HG03354 (cell line): ENCODE results near the gene ISG20L2.

ENCODE experiments used
- ATAC-seq: cut with Tn5 transposase; IDR thresholded peaks from one replicate; pipeline ENCODE4 v1.9.1; 2021; ENCODE audit warnings: mild to moderate bottlenecking; ENCODE audit not compliant: unreplicated experiment, poor library complexity, severe bottlenecking

The ISG20L2 gene

DNA sequence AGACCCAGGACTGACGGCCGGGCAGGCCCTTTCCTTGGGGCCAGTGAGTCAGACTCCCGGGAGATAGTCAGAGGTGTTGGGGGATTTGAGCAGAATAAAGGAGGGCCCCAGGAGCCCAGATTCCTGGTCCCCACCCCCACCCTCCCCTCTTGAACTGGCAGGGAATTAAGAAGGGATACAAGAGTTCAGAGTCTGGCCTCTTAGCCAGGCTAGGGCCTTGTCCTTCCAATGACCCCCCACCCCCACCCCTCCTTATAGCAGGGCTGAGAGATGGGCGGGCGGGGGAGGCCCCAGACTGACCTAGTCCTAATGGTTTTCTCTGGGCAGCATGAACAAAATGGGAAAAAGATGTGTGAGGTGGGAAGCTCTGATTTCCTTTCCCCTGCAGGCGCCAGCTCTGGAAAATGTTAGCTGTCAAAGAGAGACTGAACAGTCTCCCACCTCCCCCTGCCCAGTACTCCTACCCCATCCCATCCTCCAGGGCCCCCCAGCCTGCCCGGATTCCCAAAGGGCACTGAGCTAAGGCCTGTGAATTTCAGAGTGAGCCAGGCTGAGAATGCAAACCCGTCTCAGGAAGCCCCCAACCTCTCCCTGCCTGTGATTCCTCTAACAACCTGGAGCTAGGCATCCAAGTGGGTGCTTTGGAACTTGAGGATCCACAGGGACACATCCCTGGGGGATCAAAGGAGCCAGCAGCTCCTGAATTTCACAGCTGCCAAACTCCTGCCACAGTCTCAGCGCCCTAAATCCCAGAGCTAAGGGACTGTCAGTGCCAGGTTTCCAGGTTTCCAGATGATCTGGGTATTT lies 17.4 kb downstream of the ISG20L2 start:
- ATAC-seq = no peak

DNA sequence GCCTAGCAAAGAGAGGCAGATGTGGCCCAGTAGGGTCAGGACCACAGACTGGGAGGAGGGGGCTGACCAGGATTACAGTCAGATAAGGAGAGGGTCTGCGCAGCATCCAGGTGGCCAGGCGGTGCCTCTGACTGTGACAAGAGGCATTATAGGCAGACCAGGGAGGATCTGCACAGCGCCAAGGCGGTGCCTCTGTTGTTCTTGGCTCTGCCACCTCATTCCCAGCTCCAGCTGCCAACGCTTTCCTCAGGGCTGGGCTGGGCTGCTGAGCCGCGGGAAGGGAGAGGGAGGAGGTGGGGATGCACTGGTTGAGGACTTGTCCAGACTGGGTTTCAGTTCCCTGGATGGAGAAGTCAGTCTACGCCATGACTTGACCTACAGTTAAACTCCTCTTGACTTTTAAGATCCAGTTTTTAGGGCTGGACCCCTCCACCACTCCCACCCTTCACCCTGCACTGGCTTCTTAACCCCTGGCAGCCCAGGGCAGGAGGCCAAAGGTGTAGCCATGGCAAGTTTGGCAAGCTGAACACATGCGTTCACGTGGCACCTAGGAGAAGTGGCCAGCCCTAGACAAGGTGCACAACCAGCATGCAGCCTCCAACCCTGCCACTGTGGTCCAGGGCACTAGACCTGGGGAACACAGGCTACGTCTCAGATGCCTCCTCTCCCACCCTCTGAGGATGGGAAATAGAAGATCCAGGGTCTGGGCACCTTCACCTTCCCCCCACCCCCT lies 18.6 kb downstream of the ISG20L2 start:
- ATAC-seq = no peak

- no peak for ATAC-seq
Measured at GRCh38 chr1:156709031-156709430, 19.5 kb downstream of the ISG20L2 start.

GRCh38 chr1:156708218-156708661 lies 20.3 kb downstream of the ISG20L2 start:
- no peak for ATAC-seq

DNA sequence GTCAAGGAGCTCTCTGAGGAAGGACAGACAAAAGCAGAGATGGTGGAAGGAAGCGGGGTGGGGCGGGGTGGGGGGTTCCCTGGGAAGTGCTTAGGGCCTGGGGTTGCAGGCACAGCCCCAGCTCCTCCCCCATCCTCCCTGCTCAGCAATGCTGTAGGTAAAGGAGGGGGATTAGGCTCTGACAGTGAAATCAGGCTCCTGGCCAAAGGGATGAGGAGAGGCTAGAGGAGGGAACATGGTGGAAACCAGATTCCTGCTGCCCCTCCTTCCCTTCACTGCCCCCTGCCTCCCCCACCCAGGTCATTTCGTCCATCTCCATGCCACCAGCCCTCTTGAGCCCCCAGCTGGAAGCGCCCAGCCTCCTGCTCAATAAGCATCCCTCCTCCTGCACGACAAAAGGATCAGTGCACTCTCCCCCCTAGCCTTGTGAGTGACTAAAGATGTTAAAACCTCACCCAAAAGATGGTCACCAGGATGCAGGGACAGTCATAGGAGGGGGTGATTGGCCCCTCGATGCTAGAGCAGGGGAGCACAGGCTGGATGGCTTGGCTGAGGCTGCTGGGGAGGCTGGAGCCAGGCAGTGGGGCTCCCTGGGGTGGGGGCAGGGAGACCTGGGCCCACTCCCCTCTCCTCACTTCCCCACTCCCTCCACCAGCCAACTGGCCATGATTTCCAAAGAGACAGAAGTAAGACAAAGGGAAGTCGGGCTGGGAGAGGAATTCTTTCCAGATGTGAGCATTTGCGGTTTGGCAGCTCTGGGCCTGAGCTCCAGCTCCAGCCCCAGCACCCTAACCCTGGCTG lies 20.9 kb downstream of the ISG20L2 start:
- ATAC-seq = no peak

GRCh38 chr1:156706657-156707416 lies 21.7 kb downstream of the ISG20L2 start:
- ATAC-seq = no peak

DNA sequence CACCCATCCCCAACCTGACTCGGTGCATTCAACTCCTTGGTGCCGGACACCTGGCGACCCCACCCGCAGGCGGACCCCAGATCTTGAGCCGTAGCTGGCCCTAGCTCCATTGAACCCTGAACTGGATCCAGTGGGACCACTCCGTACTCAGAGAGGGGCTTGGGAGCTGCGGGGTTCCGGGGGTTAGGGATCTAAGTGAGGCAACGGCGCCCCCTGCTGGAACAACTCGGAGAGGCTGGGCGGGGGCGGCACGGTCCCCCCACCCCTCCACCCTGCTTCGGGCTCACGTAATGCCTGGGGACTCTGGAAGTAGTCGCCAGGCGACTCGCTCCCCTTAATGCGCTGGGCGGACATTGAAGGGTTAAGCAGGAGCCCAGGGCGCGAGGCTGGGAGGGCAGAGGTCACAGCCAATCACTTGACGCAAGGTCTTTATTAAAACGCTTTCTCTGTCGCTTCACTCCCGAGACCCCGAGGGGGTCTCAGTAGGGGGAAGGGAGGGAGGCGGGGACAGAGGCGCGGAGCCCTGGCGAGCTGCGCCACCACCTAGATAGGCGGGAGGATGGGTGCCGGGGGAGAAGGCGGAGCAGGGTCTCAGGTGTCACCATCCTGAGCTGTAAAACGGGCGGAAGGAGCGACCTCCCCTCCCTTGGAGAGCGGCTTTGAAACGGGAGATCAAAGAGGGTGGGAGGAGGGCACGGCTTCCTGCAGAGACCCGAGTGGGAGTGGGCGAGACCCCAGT lies 22.5 kb downstream of the ISG20L2 start:
- no peak for ATAC-seq

- ATAC-seq = no peak
Measured at GRCh38 chr1:156705321-156705917, 23.1 kb downstream of the ISG20L2 start, which contains the start of gene CRABP2. Gene CRABP2 (minus strand): TSS chr1:156705583. CDS start chr1:156705446, 137 bp downstream.

- ATAC-seq = no peak
Measured at GRCh38 chr1:156704930-156705320, 23.6 kb downstream of the ISG20L2 start.

DNA sequence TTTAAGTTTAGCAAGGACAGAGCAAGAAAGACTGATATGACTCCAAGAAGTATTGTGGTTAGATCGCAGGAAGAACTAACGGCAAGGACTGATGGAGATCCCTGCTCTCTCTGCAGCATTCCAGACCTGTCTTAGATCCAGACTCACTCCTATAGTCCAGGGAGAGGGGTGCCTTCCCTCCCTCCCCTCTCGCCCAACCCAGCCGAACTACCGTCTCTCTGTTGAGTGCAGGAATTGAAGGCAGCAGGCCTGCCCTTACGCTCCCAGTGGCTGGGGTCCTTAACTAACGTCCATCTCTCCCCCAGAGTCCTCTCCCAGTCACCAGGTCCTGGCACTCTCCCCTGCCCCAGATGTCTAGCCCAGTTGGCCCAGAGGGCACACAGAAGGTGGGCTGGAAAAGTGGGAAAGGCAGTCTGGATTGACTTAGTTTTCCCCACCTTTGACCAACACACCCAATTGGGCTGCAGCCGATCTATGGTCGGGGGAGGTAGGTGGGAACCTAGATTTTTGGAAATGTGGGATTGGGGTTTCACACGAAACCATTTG lies 24.3 kb downstream of the ISG20L2 start:
- no peak for ATAC-seq

DNA sequence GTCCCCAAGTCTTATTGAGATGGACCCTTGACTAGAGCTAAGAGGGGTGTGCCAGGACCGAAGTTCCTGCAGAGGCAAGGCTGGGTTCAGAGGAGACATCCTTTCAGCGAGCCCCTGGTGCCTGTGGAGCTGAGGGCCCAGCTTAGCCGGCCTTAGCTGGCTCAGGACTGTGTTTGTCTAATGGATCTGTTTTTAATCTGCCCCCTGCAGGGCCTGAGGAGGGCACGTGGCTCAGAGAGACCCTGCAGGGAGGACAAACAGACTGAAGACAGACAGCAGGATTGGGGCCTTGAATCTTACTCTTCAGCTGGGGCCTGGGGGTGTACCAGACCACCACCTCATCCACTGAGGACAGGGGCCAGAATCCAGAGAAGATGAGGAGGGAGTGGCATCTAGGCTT lies 24.8 kb downstream of the ISG20L2 start:
- no peak for ATAC-seq

GRCh38 chr1:156703336-156703735 lies 25.2 kb downstream of the ISG20L2 start:
- no peak for ATAC-seq

DNA sequence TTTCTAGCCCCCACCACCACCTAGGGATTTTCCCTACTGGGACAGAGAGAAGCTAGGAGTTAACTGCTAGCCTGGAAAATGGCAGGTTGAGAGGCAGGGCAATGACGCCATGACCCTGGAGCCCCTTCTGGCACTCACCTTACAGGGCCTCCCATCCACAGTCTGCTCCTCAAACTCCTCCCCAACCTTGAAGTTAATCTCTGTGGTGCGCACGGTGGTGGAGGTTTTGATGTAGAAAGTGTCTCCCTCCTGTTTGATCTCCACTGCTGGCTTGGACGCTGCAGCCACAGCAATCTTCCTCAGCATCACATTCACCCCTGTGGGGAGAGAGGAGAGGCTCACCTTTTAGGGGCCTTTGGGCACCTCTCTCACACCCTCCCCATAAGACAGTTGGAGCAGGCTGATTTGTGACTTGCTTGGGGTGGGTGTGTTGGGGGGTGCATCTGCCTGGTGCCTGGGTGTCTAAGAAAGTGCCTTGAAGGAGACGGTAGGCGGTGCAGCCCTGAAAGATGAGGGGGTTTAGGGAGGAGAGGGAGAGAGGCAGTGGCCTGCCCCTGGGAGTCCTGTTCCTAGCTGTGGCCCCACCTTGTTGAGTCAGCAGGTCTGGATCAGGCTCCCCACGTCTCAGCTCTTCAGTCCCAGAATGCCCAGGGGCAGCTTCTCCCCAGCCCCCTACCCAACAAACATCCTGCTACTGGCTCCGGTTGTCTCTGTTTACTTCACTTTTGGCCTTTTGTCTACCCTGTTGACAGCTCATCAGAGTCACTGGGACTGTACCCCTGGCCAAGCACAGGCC lies 27.6 kb downstream of the ISG20L2 start:
- ATAC-seq = no peak

- no peak for ATAC-seq
Measured at GRCh38 chr1:156698995-156699394, 29.6 kb downstream of the ISG20L2 start.

- ATAC-seq = no peak
Measured at GRCh38 chr1:156697481-156697880, 31.1 kb downstream of the ISG20L2 start.

- no peak for ATAC-seq
Measured at GRCh38 chr1:156696755-156697154, 31.8 kb downstream of the ISG20L2 start.

DNA sequence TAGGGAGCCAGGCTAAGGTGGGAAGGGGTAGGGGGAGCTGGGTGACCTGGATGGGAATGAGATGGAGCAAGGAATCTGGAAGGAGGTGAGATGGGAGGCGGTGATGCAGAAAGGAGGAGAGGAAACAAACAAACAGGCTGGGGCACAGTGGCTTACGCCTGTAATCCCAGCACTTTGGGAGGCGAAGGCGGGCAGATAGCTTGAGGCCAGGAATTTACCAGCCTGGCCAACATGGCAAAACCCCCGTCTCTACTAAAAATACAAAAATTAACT lies 33.9 kb downstream of the ISG20L2 start:
- ATAC-seq = no peak
